GM23338 (cell line): Measurements from ENCODE around the gene LFNG.

Source experiments
- EZH2phosphoT487 ChIP-seq: fragments of 200-600 bp; sonication (generic); IDR thresholded peaks from one replicate; pipeline ENCODE4 v1.8.1; 2018; ENCODE audit warnings: antibody characterized with exemption; ENCODE audit not compliant: unreplicated experiment
- JUNB ChIP-seq: IDR thresholded peaks from one replicate; pipeline ENCODE4 v1.6.1; 2016; ENCODE audit warnings: antibody characterized with exemption; ENCODE audit not compliant: unreplicated experiment
- POLR2AphosphoS5 ChIP-seq: IDR thresholded peaks from 2 replicates; pipeline ENCODE4 v1.6.1; 2016; ENCODE audit warnings: antibody characterized with exemption, low read depth
- REST ChIP-seq: IDR thresholded peaks from one replicate; pipeline ENCODE4 v1.6.1; 2018; ENCODE audit warnings: antibody characterized with exemption; ENCODE audit not compliant: unreplicated experiment
- TF ChIP-seq, protein P1 (sequence below), 2 experiments: fragments of 200-600 bp in 1 of 2; sonication (generic) in 1 of 2; conservative IDR thresholded peaks; 2 replicates each; pipeline versions ENCODE4 v1.5.1 to v1.6.1; 2016 to 2017; ENCODE audit warnings: antibody characterized with exemption in 2 of 2, low read depth in 2 of 2, mild to moderate bottlenecking in 2 of 2, moderate library complexity in 1 of 2
- TF ChIP-seq, protein P2 (sequence below): IDR thresholded peaks from 2 replicates; pipeline ENCODE4 v1.6.1; 2016; ENCODE audit warnings: antibody characterized with exemption

DNA sequence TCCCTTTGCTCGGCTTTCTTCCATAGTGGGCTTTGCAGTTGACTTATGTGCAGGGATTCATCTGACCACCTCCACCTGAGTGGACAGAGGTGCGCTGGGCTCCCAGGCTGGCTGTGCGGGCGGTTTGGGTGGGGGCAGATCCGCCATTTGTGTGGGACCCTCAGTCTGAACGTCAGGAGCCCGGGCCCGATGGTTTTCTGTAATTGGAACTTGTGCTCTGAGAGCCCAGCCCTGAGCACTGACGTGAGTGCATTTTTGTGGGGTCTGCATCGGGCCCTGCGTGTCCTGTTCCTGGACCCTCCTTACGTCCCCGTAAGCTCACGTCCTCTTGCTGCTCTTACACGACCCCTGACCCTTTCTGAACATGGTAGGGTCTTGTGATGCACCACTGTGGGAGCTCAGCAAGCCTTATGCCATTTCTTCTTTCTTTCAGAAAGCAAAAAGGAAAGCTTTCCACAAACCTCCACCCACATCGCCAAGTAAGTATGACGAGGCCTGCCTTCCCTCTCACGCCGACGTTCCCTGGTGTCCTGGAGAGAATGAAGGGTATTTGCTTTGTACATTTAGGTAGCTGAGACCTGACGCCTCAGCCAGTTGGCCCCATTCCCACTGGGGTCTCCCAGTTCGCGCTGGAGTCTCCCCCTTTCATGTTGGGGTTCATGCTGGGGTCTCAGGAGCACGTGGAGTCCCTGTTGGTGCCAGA, 49.1 kb downstream of the LFNG start:
- TF ChIP-seq POLR2AphosphoS5 (no peak), EZH2phosphoT487 (no peak), REST (no peak), JUNB (no peak)
- TF ChIP-seq, protein P1, sequence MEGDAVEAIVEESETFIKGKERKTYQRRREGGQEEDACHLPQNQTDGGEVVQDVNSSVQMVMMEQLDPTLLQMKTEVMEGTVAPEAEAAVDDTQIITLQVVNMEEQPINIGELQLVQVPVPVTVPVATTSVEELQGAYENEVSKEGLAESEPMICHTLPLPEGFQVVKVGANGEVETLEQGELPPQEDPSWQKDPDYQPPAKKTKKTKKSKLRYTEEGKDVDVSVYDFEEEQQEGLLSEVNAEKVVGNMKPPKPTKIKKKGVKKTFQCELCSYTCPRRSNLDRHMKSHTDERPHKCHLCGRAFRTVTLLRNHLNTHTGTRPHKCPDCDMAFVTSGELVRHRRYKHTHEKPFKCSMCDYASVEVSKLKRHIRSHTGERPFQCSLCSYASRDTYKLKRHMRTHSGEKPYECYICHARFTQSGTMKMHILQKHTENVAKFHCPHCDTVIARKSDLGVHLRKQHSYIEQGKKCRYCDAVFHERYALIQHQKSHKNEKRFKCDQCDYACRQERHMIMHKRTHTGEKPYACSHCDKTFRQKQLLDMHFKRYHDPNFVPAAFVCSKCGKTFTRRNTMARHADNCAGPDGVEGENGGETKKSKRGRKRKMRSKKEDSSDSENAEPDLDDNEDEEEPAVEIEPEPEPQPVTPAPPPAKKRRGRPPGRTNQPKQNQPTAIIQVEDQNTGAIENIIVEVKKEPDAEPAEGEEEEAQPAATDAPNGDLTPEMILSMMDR (conservative IDR thresholded peaks at IDR 0.05; ENCODE audit: low read depth in 2 of 2) = no peak
- TF ChIP-seq, protein P2, sequence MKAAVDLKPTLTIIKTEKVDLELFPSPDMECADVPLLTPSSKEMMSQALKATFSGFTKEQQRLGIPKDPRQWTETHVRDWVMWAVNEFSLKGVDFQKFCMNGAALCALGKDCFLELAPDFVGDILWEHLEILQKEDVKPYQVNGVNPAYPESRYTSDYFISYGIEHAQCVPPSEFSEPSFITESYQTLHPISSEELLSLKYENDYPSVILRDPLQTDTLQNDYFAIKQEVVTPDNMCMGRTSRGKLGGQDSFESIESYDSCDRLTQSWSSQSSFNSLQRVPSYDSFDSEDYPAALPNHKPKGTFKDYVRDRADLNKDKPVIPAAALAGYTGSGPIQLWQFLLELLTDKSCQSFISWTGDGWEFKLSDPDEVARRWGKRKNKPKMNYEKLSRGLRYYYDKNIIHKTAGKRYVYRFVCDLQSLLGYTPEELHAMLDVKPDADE = no peak
